MM.1S (cell line): ENCODE results near the gene UBXN6.
A peak's percentile ranks its signal among the peaks of the same experiment; 100 is the strongest.

Source experiments
- DNase-seq: peaks from one replicate; pipeline ENCODE4 v3.0.0-alpha.2; 2015
- H2AFZ ChIP-seq: fragments of 300-600 bp; sonication (generic); 2 replicates; pipeline ENCODE4 v1.6.0; 2016; ENCODE audit warnings: antibody characterized with exemption, low read length
- H3F3A ChIP-seq: fragments of 300-600 bp; sonication (generic); 2 replicates; pipeline ENCODE4 v1.6.1; 2016; ENCODE audit warnings: mild to moderate bottlenecking, antibody characterized with exemption, low read length, moderate library complexity, mixed read lengths; ENCODE audit not compliant: insufficient read depth
- H3K27ac ChIP-seq: fragments of 300-600 bp; sonication (generic); 2 replicates; pipeline ENCODE4 v1.5.1; 2016; ENCODE audit warnings: mild to moderate bottlenecking, low read length
- H3K27me3 ChIP-seq: fragments of 300-600 bp; sonication (generic); replicated peaks from 2 replicates; pipeline ENCODE4 v1.6.0; 2016; ENCODE audit warnings: low read length; ENCODE audit not compliant: insufficient read depth
- H3K36me3 ChIP-seq: fragments of 300-600 bp; sonication (generic); replicated peaks from 2 replicates; pipeline ENCODE4 v1.6.1; 2016; ENCODE audit warnings: mild to moderate bottlenecking, low read length, mixed read lengths; ENCODE audit not compliant: insufficient read depth
- H3K4me1 ChIP-seq: fragments of 300-600 bp; sonication (generic); 2 replicates; pipeline ENCODE4 v1.6.1; 2016; ENCODE audit warnings: low read length, mixed read lengths
- H3K4me2 ChIP-seq: fragments of 300-600 bp; sonication (generic); 2 replicates; pipeline ENCODE4 v1.6.0; 2016; ENCODE audit warnings: low read depth, low read length
- H3K4me3 ChIP-seq: fragments of 300-600 bp; sonication (generic); 2 replicates; pipeline ENCODE4 v1.5.1; 2016; ENCODE audit warnings: low read length, mixed read lengths
- H3K79me2 ChIP-seq: fragments of 300-600 bp; sonication (generic); 2 replicates; pipeline ENCODE4 v1.6.1; 2016; ENCODE audit warnings: mixed run types, low read length, mixed read lengths
- H3K9ac ChIP-seq: fragments of 300-600 bp; sonication (generic); 2 replicates; pipeline ENCODE4 v1.6.1; 2016; ENCODE audit warnings: low read length, mixed read lengths
- H3K9me2 ChIP-seq: fragments of 300-600 bp; sonication (generic); replicated peaks from 2 replicates; pipeline ENCODE4 v1.6.1; 2016; ENCODE audit warnings: mild to moderate bottlenecking, low read length, mixed read lengths; ENCODE audit not compliant: insufficient read depth
- H3K9me3 ChIP-seq: fragments of 300-600 bp; sonication (generic); replicated peaks from 2 replicates; pipeline ENCODE4 v1.6.1; 2016; ENCODE audit warnings: mild to moderate bottlenecking, low read length, mixed read lengths; ENCODE audit not compliant: insufficient read depth
- H4K20me1 ChIP-seq: fragments of 300-600 bp; sonication (generic); 2 replicates; pipeline ENCODE4 v1.6.1; 2016; ENCODE audit warnings: mild to moderate bottlenecking, low read length, moderate library complexity, mixed read lengths; ENCODE audit not compliant: insufficient read depth
- EZH2 ChIP-seq: fragments of 300-600 bp; sonication (generic); optimal IDR thresholded peaks from 2 replicates; pipeline ENCODE3; 2017; ENCODE audit warnings: low read depth, mild to moderate bottlenecking, antibody characterized with exemption, low read length, mixed read lengths
- EZH2phosphoT487 ChIP-seq: fragments of 300-600 bp; sonication (generic); IDR thresholded peaks from 2 replicates; pipeline ENCODE4 v1.6.1; 2018; ENCODE audit warnings: antibody characterized with exemption, low read length
- TF ChIP-seq, protein P1 (sequence below): fragments of 300-600 bp; sonication (generic); IDR thresholded peaks from 2 replicates; pipeline ENCODE4 v1.5.1; 2016; ENCODE audit warnings: antibody characterized with exemption, low read length, mixed read lengths

The UBXN6 gene

DNA sequence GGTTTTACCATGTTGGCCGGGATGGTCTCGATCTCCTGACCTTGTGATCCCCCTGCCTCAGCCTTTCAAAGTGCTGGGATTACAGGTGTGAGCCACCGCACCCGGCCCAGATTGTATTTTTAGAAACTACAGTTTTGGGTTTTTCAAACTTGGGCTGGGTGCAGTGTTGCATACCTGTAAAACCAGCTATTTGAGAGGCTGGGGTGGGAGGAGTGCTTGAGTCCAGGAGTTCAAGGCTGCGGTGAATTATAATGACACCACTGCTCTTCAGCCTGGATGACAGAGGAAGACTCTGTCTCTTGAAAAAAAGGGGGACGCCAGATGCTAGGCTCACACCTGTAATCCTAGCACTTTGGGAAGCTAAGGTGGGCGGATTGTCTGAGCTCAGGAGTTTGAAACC, 51.0 kb downstream of the UBXN6 start:
- Histone ChIP-seq H3K27me3 (no peaks in the 10 kb centered on the region), H3K9me2 (no peaks in the 10 kb centered on the region), H3K4me1 (peaks cover 15% of the 10 kb centered on the region), H3F3A (peaks cover 4% of the 10 kb centered on the region; the same call in 1 of the 2 replicates), H3K9me3 (no peaks in the 10 kb centered on the region), H3K4me3 (no peak overlapping the region), H3K36me3 (peaks cover 9% of the 10 kb centered on the region; the same call in 1 of the 2 replicates), H3K27ac (no peak overlapping the region), H3K9ac (no peak overlapping the region), H2AFZ (no peak overlapping the region), H3K4me2 (no peak overlapping the region), H3K79me2 (peaks cover 88% of the 10 kb centered on the region), H4K20me1 (peaks cover 24% of the 10 kb centered on the region; the same call in 1 of the 2 replicates)
- TF ChIP-seq EZH2 (no peak), EZH2phosphoT487 (no peak)
- TF ChIP-seq, protein P1, sequence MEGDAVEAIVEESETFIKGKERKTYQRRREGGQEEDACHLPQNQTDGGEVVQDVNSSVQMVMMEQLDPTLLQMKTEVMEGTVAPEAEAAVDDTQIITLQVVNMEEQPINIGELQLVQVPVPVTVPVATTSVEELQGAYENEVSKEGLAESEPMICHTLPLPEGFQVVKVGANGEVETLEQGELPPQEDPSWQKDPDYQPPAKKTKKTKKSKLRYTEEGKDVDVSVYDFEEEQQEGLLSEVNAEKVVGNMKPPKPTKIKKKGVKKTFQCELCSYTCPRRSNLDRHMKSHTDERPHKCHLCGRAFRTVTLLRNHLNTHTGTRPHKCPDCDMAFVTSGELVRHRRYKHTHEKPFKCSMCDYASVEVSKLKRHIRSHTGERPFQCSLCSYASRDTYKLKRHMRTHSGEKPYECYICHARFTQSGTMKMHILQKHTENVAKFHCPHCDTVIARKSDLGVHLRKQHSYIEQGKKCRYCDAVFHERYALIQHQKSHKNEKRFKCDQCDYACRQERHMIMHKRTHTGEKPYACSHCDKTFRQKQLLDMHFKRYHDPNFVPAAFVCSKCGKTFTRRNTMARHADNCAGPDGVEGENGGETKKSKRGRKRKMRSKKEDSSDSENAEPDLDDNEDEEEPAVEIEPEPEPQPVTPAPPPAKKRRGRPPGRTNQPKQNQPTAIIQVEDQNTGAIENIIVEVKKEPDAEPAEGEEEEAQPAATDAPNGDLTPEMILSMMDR: no peak
- no peak for DNase-seq

DNA sequence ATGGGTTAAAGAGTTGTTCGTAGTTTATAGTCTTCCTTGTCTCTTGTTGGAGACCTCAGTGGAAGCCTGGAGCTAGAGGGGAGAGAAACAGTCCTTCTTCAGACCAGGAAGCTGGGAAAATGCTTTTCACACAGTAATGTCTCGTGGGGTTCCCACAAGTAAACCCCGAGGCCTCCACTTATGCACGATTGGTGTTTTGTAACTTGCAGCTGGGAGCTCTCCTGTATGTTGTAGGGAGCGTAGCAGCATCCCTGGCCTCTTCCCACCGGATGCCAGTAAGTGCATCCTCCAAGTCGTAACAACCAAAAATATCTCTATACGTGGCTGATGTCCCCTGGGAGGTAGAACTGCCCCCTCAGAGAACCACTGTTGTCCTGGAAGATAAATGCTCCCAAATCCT, 51.6 kb downstream of the UBXN6 start:
- peaks cover 17% of the 10 kb centered on the region for H3K4me1 ChIP-seq
- no peak overlapping the region for H3K4me3 ChIP-seq
- no peak for DNase-seq
- no peak overlapping the region for H3K4me2 ChIP-seq
- H3K9me3 ChIP-seq: no peaks in the 10 kb centered on the region
- TF ChIP-seq, protein P1: no peak
- TF ChIP-seq EZH2 (no peak), EZH2phosphoT487 (no peak)
- no peak overlapping the region for H2AFZ ChIP-seq
- peaks cover 84% of the 10 kb centered on the region for H3K79me2 ChIP-seq
- H3F3A ChIP-seq: peaks cover 5% of the 10 kb centered on the region; the same call in 1 of the 2 replicates
- H4K20me1 ChIP-seq: peaks cover 24% of the 10 kb centered on the region; the same call in 1 of the 2 replicates
- no peaks in the 10 kb centered on the region for H3K9me2 ChIP-seq
- H3K27ac ChIP-seq: no peak overlapping the region
- H3K9ac ChIP-seq: no peak overlapping the region
- peaks cover 9% of the 10 kb centered on the region; the same call in 1 of the 2 replicates for H3K36me3 ChIP-seq
- H3K27me3 ChIP-seq: no peaks in the 10 kb centered on the region

DNA sequence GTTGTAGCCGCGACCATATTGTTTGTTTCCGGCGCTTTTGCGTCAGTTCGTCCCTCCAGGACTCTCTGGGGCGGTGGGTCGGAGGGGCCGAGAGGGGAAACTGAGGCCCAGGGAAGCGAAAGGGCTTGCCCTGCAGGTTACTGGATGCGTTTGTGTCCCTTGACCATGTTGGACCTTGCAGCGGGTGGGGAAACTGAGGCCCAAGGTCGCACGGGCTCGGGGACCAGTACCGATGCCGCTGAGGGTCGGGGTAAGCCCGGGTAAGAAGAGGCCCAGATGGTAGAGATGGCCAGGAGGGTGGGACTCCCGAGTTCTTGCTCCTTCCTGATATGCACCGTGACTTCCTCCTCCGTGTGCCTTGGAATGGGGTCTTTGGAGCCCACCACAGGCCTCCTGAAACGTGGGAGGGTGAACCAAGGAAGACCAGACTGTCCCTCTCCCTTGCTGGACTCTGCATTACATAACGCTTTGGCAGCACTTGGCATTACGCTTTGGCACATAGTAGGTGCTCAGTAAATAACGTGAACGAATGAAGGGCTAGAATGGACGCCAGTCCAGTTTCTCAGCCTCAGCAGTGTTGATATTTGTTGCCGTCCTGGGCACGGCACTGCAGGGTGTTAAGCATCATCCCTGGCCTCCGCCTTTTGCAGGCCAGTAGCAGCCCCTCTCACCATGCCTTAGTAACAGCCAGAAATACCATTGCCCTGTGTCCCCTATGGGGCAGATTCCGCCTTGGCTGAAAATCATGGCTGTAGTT, 54.4 kb downstream of the UBXN6 start:
- no peaks in the 10 kb centered on the region for H3K27me3 ChIP-seq
- peaks cover 79% of the 10 kb centered on the region for H3K79me2 ChIP-seq
- no peaks in the 10 kb centered on the region for H3K9me3 ChIP-seq
- H3K4me3 ChIP-seq: peak overlapping the region; percentile 100
- peak; percentile 12 for DNase-seq
- H3K9ac ChIP-seq: peak overlapping the region; percentile 99
- H2AFZ ChIP-seq: peak overlapping the region; percentile 72
- peaks cover 10% of the 10 kb centered on the region; the same call in 1 of the 2 replicates for H3F3A ChIP-seq
- peaks cover 6% of the 10 kb centered on the region; the same call in 1 of the 2 replicates for H3K36me3 ChIP-seq
- peak overlapping the region; percentile 87 for H3K4me2 ChIP-seq
- H3K27ac ChIP-seq: peak overlapping the region; percentile 33; the same call in 1 of the 2 replicates
- H3K9me2 ChIP-seq: no peaks in the 10 kb centered on the region
- peaks cover 17% of the 10 kb centered on the region for H3K4me1 ChIP-seq
- TF ChIP-seq EZH2phosphoT487 (no peak), EZH2 (no peak)
- TF ChIP-seq, protein P1: no peak
- peaks cover 16% of the 10 kb centered on the region; the same call in 1 of the 2 replicates for H4K20me1 ChIP-seq
